Effector memory CD4-positive, alpha-beta T cell (primary cell): ENCODE measurements around the gene ARL15.

Experiments used
- DNase-seq, 3 donors: peaks; one replicate each; pipeline ENCODE4 v3.0.0-alpha.2; 2020
- H3K27ac ChIP-seq: 2 replicates; pipeline ENCODE4 v1.7.0; 2013; ENCODE audit warnings: mild to moderate bottlenecking, low read length, moderate library complexity; ENCODE audit not compliant: insufficient read depth, poor library complexity, severe bottlenecking
- H3K27me3 ChIP-seq: replicated peaks from 2 replicates; pipeline ENCODE4 v1.7.0; 2013; ENCODE audit warnings: mild to moderate bottlenecking, low read length; ENCODE audit not compliant: insufficient read depth, control insufficient read depth, poor library complexity, severe bottlenecking
- H3K36me3 ChIP-seq: 2 replicates; pipeline ENCODE4 v1.7.0; 2013; ENCODE audit warnings: mild to moderate bottlenecking, low read length, moderate library complexity; ENCODE audit not compliant: control insufficient read depth, insufficient read depth
- H3K4me1 ChIP-seq: 2 replicates; pipeline ENCODE4 v1.7.0; 2013; ENCODE audit warnings: low read length, mild to moderate bottlenecking; ENCODE audit not compliant: control insufficient read depth, insufficient read depth, poor library complexity, severe bottlenecking
- H3K4me3 ChIP-seq: 2 replicates; pipeline ENCODE4 v1.7.0; 2013; ENCODE audit warnings: low read length, low read depth, mild to moderate bottlenecking; ENCODE audit not compliant: insufficient read depth, poor library complexity, severe bottlenecking
- H3K9me3 ChIP-seq: 2 replicates; pipeline ENCODE4 v1.7.0; 2013; ENCODE audit warnings: mild to moderate bottlenecking, low read length, moderate library complexity; ENCODE audit not compliant: control insufficient read depth

Gene ARL15

DNA sequence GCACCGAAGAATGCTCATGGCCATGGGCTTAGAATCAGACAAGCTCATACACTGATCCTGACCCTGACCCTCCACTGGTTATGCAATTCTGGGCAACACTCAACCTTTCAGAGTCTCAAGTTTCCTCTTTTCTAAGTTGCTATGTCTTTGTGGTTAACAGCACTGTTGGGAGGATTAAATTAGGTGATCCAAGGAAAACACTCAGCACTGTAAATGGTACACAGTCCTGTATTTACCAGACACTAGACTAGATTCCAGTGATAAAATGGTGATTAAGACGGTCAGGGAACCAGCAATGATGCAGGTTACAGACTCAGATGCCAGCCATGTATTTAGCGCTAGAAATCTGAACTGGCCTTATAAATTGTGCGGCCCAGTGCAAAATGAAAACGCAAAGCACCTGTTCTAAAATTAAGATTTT, 8.1 kb downstream of the ARL15 start:
- no peaks in the 10 kb centered on the region for H3K36me3 ChIP-seq
- no peaks in the 10 kb centered on the region for H3K27me3 ChIP-seq
- DNase-seq = no peak
- H3K9me3 ChIP-seq = no peaks in the 10 kb centered on the region
- no peak overlapping the region for H3K4me3 ChIP-seq
- H3K27ac ChIP-seq = no peak overlapping the region
- H3K4me1 ChIP-seq = no peaks in the 10 kb centered on the region

DNA sequence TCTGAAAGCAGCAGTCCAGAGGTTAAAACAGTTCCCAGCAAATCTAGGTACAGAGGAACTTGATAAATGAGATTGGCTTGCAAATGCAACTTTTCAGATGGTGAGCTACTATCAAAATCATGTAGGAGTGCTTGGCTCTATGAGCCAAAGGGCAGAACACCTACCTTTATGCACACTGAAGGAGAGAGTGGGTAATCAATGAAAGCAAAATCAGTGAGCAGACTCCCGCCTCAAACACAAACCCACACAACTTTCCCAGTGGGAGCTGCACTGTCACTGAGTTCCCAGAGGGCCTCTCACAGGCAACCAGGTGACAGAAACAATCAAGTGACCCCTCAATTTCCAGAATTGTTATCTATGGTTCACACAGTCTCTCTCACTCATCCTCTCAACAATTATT, 8.5 kb downstream of the ARL15 start:
- Histone ChIP-seq H3K9me3 (no peaks in the 10 kb centered on the region), H3K27ac (no peak overlapping the region), H3K27me3 (no peaks in the 10 kb centered on the region), H3K4me3 (no peak overlapping the region), H3K36me3 (no peaks in the 10 kb centered on the region), H3K4me1 (no peaks in the 10 kb centered on the region)
- DNase-seq = no peak

DNA sequence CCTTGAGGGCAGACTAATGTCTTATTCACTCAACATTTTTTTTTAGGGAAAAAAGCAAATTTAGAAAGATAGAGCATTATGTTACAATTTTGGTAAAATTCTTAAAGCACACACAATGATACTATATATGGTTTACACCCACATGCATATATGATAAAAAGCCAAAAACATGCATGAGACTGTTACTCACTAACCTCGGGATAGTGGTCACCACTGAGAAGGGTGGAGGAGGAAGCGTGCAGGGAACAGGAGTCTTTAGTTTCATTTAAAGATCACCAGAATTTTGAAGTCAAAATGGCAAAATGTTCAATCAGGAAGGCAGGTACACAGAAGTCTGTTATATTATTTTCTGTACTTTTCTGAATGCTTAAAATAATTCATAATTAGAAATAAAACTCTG, 9.2 kb downstream of the ARL15 start:
- Histone ChIP-seq H3K4me1 (no peaks in the 10 kb centered on the region), H3K27ac (no peak overlapping the region), H3K36me3 (no peaks in the 10 kb centered on the region), H3K4me3 (no peak overlapping the region), H3K27me3 (no peaks in the 10 kb centered on the region), H3K9me3 (no peaks in the 10 kb centered on the region)
- DNase-seq = no peak

DNA sequence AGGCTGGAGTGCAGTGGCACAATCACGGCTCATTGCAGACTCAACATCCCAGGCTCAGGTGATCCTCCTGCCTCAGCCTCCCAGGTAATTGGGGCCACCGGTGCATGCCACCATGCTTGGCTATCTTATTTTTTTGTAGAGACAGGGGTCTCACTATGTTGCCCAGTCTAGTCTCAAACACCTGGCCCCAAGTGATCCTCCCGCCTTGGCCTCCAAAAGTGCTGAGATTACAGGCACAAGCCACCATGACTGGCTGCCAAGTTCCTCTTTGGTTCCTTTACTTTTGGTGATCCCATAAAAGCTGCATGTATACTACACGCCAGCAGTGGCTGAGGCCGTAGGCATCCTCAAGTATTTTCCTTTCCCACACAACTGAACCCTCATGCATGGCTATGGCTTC, 11.4 kb downstream of the ARL15 start:
- Histone ChIP-seq H3K9me3 (no peaks in the 10 kb centered on the region), H3K4me1 (no peaks in the 10 kb centered on the region), H3K4me3 (no peak overlapping the region), H3K27ac (no peak overlapping the region), H3K36me3 (no peaks in the 10 kb centered on the region), H3K27me3 (no peaks in the 10 kb centered on the region)
- no peak for DNase-seq

DNA sequence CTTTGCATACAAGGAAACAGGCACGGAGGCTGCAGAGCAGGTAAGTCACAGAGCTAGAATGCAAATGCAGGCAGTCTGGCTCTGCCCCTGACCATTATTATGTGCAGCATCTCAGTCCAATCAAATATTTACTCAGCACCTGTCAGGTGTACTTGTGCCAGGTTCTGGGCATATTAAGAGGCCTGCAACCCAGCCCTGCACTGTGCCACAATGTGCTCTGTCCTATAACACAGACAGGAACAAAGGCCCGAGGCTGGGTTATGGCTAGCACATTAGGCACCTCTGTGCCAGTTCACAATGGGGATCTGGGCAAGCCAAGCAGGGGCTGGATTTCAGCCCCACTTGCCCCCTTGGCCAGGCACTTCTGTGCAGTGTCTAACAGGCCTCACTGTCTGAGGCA, 14.0 kb downstream of the ARL15 start:
- H3K27ac ChIP-seq = no peak overlapping the region
- no peak overlapping the region for H3K4me3 ChIP-seq
- H3K27me3 ChIP-seq = no peaks in the 10 kb centered on the region
- DNase-seq = no peak
- no peaks in the 10 kb centered on the region for H3K9me3 ChIP-seq
- H3K4me1 ChIP-seq = no peaks in the 10 kb centered on the region
- no peaks in the 10 kb centered on the region for H3K36me3 ChIP-seq

DNA sequence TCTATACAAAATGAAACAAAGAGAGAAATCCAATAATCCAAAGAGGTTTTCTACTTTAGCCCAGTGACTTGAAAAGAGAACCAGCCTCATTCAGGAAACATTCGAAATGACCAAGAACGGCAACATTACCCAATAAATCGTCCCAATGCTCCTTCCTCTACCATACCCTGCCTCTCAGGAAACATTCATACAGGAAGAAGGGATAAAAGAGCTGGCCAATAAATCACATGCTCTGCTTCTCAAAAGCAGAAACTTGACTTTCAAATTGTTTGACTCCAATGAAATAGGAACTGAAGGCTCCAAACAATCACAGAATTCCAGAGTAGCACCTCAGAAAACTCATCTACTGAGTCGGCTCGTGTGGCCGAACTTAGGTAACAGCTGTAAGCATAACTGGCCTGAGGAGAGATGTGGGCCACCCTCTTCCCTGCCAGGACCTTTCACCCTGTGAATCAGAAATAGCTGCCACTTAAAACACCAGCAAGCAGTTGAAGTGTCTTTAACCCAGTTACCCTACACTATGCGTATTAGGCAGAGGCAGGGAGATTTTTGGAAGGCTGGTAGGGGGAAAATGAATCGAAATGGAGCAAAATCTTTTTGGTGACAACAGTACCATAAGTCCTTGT, 14.6 kb downstream of the ARL15 start:
- no peak overlapping the region for H3K4me3 ChIP-seq
- no peaks in the 10 kb centered on the region for H3K9me3 ChIP-seq
- no peaks in the 10 kb centered on the region for H3K36me3 ChIP-seq
- no peak for DNase-seq
- no peaks in the 10 kb centered on the region for H3K27me3 ChIP-seq
- H3K27ac ChIP-seq = no peak overlapping the region
- H3K4me1 ChIP-seq = no peaks in the 10 kb centered on the region

DNA sequence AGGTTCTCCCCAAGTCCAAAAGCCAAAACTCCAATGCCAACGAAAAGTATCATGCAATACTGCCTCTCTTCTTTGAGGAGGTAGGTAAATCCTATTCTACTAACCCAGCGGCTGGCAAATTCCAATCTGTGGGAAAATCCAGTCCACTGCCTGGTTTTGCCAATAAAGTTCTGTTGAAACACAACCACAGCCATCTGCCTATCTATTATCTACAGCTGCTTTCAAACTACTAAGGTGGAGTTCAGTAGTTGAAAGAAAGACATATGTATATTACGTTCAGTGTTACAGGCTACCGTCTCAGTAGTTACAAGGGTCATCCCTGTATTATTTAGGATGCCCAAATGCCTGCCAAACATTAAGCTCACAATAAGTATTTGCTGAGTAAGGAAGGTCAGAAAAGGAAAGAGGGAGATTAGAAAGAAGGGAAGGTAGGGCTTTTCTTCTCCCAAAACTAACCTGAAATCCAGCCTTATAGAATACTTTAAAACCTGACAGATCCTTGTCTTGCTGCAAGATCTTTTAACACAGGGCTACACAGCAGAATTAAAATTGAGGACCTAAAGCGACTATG, 16.2 kb downstream of the ARL15 start:
- no peak overlapping the region for H3K4me3 ChIP-seq
- no peaks in the 10 kb centered on the region for H3K27me3 ChIP-seq
- H3K27ac ChIP-seq = no peak overlapping the region
- no peaks in the 10 kb centered on the region for H3K9me3 ChIP-seq
- DNase-seq = no peak
- no peaks in the 10 kb centered on the region for H3K36me3 ChIP-seq
- no peaks in the 10 kb centered on the region for H3K4me1 ChIP-seq

DNA sequence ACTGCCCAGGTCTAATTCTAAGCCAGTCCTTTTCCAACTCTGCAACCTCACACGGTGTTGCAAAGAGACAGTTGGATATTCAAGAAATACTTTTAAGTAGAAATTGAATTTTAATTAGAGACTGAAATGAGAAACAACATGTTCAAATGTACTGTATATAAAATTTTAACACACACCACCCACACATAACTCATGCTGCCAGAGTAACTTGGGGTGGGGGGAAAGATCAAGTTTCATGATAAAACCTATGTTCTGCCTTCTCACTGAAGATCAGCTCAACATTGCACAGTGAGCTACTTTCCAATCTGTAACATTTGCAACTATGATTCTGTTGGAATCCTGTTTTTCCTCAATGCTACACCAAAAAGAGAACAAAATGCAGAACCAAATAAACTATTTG, 17.5 kb downstream of the ARL15 start:
- Histone ChIP-seq H3K36me3 (no peaks in the 10 kb centered on the region), H3K27ac (no peak overlapping the region), H3K4me1 (no peaks in the 10 kb centered on the region), H3K4me3 (no peak overlapping the region), H3K27me3 (no peaks in the 10 kb centered on the region), H3K9me3 (no peaks in the 10 kb centered on the region)
- DNase-seq = no peak

DNA sequence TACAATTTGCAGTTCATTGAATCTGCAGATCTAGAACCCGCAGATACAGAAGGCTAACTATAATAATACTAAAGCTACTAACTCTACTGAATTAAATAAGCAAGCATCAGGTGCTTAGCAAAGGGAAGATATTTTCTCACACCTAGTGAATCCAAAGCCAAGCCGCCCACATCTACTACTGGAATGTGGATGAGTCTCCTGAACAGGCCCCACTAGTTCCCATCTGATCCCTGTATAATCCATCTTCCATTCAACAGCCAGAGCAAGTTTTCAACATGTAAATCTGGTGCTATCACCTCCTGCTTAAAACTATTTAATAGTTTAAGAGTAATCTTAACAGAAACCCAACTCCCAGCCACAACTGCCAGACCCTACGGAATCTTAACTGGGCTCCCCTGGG, 18.9 kb downstream of the ARL15 start:
- Histone ChIP-seq H3K4me3 (no peak overlapping the region), H3K36me3 (no peaks in the 10 kb centered on the region), H3K4me1 (no peaks in the 10 kb centered on the region), H3K27ac (no peak overlapping the region), H3K9me3 (no peaks in the 10 kb centered on the region), H3K27me3 (no peaks in the 10 kb centered on the region)
- no peak for DNase-seq

DNA sequence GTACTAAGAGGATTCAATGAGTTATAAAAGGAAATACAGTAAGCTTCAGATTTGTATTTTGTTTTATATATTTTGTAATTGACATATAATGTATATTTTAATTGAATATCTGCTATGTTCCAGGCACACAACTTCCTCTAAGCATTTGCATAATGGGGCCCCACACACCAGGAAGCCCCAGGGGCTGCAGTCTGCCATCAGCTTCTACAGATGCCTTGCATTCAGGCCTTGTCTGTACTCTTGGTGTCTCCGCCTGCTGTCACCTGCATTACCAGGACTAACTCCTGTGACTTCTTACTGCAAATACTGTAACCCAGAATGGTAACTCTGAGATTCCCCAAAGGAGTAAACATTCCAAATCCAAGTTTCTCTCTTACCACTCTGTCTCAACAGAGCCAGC, 20.6 kb downstream of the ARL15 start:
- Histone ChIP-seq H3K36me3 (no peaks in the 10 kb centered on the region), H3K4me3 (no peak overlapping the region), H3K4me1 (no peaks in the 10 kb centered on the region), H3K27ac (no peak overlapping the region), H3K9me3 (no peaks in the 10 kb centered on the region), H3K27me3 (no peaks in the 10 kb centered on the region)
- DNase-seq = no peak
